ENCODE measurements around the gene TRIM9.

TRIM9 gene

GRCh38 chr14:51035611-51036192 is 59.2 kb downstream of the TRIM9 start:
- no peak for DNase-seq (ENCODE audit: low spot score)
- TF ChIP-seq, protein P1, sequence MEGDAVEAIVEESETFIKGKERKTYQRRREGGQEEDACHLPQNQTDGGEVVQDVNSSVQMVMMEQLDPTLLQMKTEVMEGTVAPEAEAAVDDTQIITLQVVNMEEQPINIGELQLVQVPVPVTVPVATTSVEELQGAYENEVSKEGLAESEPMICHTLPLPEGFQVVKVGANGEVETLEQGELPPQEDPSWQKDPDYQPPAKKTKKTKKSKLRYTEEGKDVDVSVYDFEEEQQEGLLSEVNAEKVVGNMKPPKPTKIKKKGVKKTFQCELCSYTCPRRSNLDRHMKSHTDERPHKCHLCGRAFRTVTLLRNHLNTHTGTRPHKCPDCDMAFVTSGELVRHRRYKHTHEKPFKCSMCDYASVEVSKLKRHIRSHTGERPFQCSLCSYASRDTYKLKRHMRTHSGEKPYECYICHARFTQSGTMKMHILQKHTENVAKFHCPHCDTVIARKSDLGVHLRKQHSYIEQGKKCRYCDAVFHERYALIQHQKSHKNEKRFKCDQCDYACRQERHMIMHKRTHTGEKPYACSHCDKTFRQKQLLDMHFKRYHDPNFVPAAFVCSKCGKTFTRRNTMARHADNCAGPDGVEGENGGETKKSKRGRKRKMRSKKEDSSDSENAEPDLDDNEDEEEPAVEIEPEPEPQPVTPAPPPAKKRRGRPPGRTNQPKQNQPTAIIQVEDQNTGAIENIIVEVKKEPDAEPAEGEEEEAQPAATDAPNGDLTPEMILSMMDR (IDR thresholded peaks at IDR 0.05; ENCODE audit: borderline replicate concordance, control extremely low read depth, extremely low read depth, insufficient read depth, missing control alignments) = no peak
- in situ Hi-C loops (cut with MboI; ENCODE audit: low sequenced_read_pairs, unreplicated experiment) = no loop called here

GRCh38 chr14:51028851-51029754 is 65.8 kb downstream of the TRIM9 start:
- TF ChIP-seq, protein P1 (IDR thresholded peaks at IDR 0.05; ENCODE audit: borderline replicate concordance, control extremely low read depth, extremely low read depth, insufficient read depth, missing control alignments) = no peak
- no peak for DNase-seq (ENCODE audit: low spot score)
- in situ Hi-C loops (cut with MboI; ENCODE audit: low sequenced_read_pairs, unreplicated experiment) = no loop called here

DNA sequence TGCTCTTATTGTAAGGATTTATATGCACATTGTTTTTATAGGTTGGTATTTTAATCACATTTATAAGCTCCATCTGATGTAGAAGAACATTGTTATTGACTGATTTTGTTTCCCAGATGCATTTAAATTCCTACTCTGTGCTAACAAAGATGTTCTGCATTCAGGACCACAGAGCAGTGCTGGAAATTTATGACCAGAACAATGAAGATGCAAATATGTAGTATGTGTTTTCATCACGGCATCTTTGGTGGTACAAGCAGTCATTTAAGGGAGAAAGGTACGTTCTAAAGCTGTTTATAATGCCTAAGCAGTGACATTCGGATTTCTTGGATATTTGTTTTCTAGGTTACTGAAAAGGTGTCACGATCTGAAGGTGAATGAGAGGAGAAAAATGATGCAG is 66.5 kb downstream of the TRIM9 start:
- in situ Hi-C loops (cut with MboI; ENCODE audit: low sequenced_read_pairs, unreplicated experiment) = no loop called here
- DNase-seq (ENCODE audit: low spot score) = no peak
- TF ChIP-seq, protein P1 (IDR thresholded peaks at IDR 0.05; ENCODE audit: borderline replicate concordance, control extremely low read depth, extremely low read depth, insufficient read depth, missing control alignments) = no peak

- in situ Hi-C loops (cut with MboI; ENCODE audit: low sequenced_read_pairs, unreplicated experiment) = no loop called here
- TF ChIP-seq, protein P1 (IDR thresholded peaks at IDR 0.05; ENCODE audit: borderline replicate concordance, control extremely low read depth, extremely low read depth, insufficient read depth, missing control alignments) = no peak
- DNase-seq (ENCODE audit: low spot score) = no peak
Measured at GRCh38 chr14:51024377-51024776, 70.5 kb downstream of the TRIM9 start.

DNA sequence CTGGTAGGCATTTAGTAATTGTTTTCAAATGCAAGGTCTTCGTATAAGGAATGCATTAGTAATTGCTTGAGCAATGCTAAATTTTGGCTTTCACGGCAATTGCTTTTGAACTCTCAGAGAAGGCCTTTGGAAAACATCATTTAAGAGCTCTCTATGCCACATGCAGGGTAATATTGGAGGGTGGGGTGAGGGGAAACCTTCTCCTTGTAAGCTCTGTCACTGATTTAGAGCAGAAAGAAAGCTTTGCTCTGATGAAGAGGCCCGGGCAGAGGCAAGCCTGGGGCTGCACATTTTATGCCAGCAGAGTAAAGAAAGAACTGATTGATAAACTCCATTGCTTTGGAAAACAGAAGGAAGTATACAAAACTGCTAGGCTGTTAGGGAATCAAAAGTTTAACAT is 70.9 kb downstream of the TRIM9 start:
- TF ChIP-seq, protein P1 (IDR thresholded peaks at IDR 0.05; ENCODE audit: borderline replicate concordance, control extremely low read depth, extremely low read depth, insufficient read depth, missing control alignments) = no peak
- DNase-seq (ENCODE audit: low spot score) = no peak
- in situ Hi-C loops (cut with MboI; ENCODE audit: low sequenced_read_pairs, unreplicated experiment) = no loop called here

DNA sequence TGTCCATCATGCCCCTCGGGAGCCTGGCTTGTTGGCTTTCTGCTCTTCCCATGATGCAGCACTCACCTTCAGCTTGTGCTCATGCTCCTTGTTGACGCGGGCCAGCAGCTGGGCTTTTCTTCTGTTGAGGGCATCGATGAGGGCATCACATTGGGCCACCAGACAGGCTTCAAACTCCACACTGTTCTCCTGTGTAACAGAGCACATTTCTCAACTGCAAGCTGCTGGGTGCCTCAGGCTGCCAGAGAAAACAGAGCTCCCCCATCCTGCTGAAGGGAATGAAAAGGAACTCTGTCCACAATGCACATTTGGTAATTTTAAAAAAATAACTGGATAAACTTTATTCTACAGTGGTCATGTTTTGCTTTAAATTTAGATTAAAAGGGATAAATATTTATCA is 72.1 kb downstream of the TRIM9 start:
- TF ChIP-seq, protein P1 (IDR thresholded peaks at IDR 0.05; ENCODE audit: borderline replicate concordance, control extremely low read depth, extremely low read depth, insufficient read depth, missing control alignments) = no peak
- in situ Hi-C loops (cut with MboI; ENCODE audit: low sequenced_read_pairs, unreplicated experiment) = no loop called here
- no peak for DNase-seq (ENCODE audit: low spot score)
